ENCODE measurements around the gene SLC38A3.
"Not testable (repeated sequence)": the region's sequence is repeated elsewhere in the genome, so short reads cannot be mapped to it uniquely, and the experiment has no call there.

SLC38A3 gene

GRCh38 chr3:50208677-50209344 lies 3.7 kb downstream of the SLC38A3 start:
- H3K9ac ChIP-seq (ENCODE audit: low read length): no peak overlapping the region
- H3K4me1 ChIP-seq (ENCODE audit: control insufficient read depth, insufficient read depth, low read depth, low read length): peaks cover 20% of the 10 kb centered on the region
- no peak overlapping the region for H3K4me2 ChIP-seq (ENCODE audit: low read length, poor library complexity, severe bottlenecking)
- H2BK15ac ChIP-seq (ENCODE audit: low read depth, poor library complexity, severe bottlenecking): no peak overlapping the region
- H2BK5ac ChIP-seq (ENCODE audit: low read depth, low read length, poor library complexity, severe bottlenecking): no peak overlapping the region
- H3K14ac ChIP-seq (ENCODE audit: low read length in 2 of 2): no peak overlapping the region
- H3K4me3 ChIP-seq (ENCODE audit: insufficient read depth in 1 of 2, low read depth in 1 of 2, low read length in 2 of 2): no peak overlapping the region
- H3K36me3 ChIP-seq (ENCODE audit: control insufficient read depth in 1 of 2, insufficient read depth in 2 of 2, low read depth in 1 of 2, low read length in 2 of 2): no peaks in the 10 kb centered on the region
- H2BK120ac ChIP-seq (ENCODE audit: low read depth, low read length): no peak overlapping the region
- H2BK12ac ChIP-seq (ENCODE audit: low read length in 2 of 2): no peak overlapping the region
- WGBS: 77% methylated on average over 13 of the region's 14 CpGs
- no peak overlapping the region for H3K4ac ChIP-seq (ENCODE audit: low read depth in 1 of 2, low read length in 2 of 2)
- H3K27me3 ChIP-seq (ENCODE audit: control insufficient read depth in 1 of 2, insufficient read depth in 1 of 2, low read length in 2 of 2): peaks cover 49 to 52% of the 10 kb centered on the region in 2 experiments
- H3K23ac ChIP-seq (ENCODE audit: low read length in 2 of 2): no peak overlapping the region
- no peak overlapping the region for H4K8ac ChIP-seq (ENCODE audit: low read length)
- no peak overlapping the region for H3K18ac ChIP-seq (ENCODE audit: low read depth in 1 of 2, low read length in 2 of 2)
- H2AFZ ChIP-seq (ENCODE audit: low read depth, low read length): no peak overlapping the region
- DNase-seq: no peak
- no peaks in the 10 kb centered on the region for H3K9me3 ChIP-seq (ENCODE audit: control insufficient read depth, low read length)
- H3K27ac ChIP-seq (ENCODE audit: low read length, poor library complexity, severe bottlenecking): no peak overlapping the region
- H3K79me1 ChIP-seq (replicated peaks; ENCODE audit: low read length, poor library complexity, severe bottlenecking): no peaks in the 10 kb centered on the region
- H2AK5ac ChIP-seq (ENCODE audit: low read length, severe bottlenecking): no peak overlapping the region
- no peak overlapping the region for H4K91ac ChIP-seq (ENCODE audit: low read length)

- no peak overlapping the region for H2AFZ ChIP-seq (ENCODE audit: low read depth, low read length)
- H3K79me1 ChIP-seq (replicated peaks; ENCODE audit: low read length, poor library complexity, severe bottlenecking): no peaks in the 10 kb centered on the region
- no peak overlapping the region for H2BK5ac ChIP-seq (ENCODE audit: low read depth, low read length, poor library complexity, severe bottlenecking)
- no peak overlapping the region for H3K27ac ChIP-seq (ENCODE audit: low read length, poor library complexity, severe bottlenecking)
- H4K91ac ChIP-seq (ENCODE audit: low read length): no peak overlapping the region
- H2AK5ac ChIP-seq (ENCODE audit: low read length, severe bottlenecking): no peak overlapping the region
- H3K9ac ChIP-seq (ENCODE audit: low read length): no peak overlapping the region
- no peak overlapping the region for H3K4me2 ChIP-seq (ENCODE audit: low read length, poor library complexity, severe bottlenecking)
- H3K4ac ChIP-seq (ENCODE audit: low read depth in 1 of 2, low read length in 2 of 2): no peak overlapping the region
- no peak overlapping the region for H2BK12ac ChIP-seq (ENCODE audit: low read length in 2 of 2)
- no peak for DNase-seq
- H2BK15ac ChIP-seq (ENCODE audit: low read depth, poor library complexity, severe bottlenecking): no peak overlapping the region
- no peak overlapping the region for H4K8ac ChIP-seq (ENCODE audit: low read length)
- WGBS: 90% methylated on average over 5 of the region's 5 CpGs
- H3K14ac ChIP-seq (ENCODE audit: low read length in 2 of 2): no peak overlapping the region
- H3K4me1 ChIP-seq (ENCODE audit: control insufficient read depth, insufficient read depth, low read depth, low read length): peaks cover 15% of the 10 kb centered on the region
- no peaks in the 10 kb centered on the region for H3K9me3 ChIP-seq (ENCODE audit: control insufficient read depth, low read length)
- H2BK120ac ChIP-seq (ENCODE audit: low read depth, low read length): no peak overlapping the region
- no peak overlapping the region for H3K18ac ChIP-seq (ENCODE audit: low read depth in 1 of 2, low read length in 2 of 2)
- no peak overlapping the region for H3K23ac ChIP-seq (ENCODE audit: low read length in 2 of 2)
- H3K36me3 ChIP-seq (ENCODE audit: control insufficient read depth in 1 of 2, insufficient read depth in 2 of 2, low read depth in 1 of 2, low read length in 2 of 2): no peaks in the 10 kb centered on the region
- H3K27me3 ChIP-seq (ENCODE audit: control insufficient read depth in 1 of 2, insufficient read depth in 1 of 2, low read length in 2 of 2): peaks cover 38 to 54% of the 10 kb centered on the region in 2 experiments
- no peak overlapping the region for H3K4me3 ChIP-seq (ENCODE audit: insufficient read depth in 1 of 2, low read depth in 1 of 2, low read length in 2 of 2)
Observed at GRCh38 chr3:50210176-50210509, 5.1 kb downstream of the SLC38A3 start.

- peaks cover 34 to 52% of the 10 kb centered on the region in 2 experiments for H3K27me3 ChIP-seq (ENCODE audit: control insufficient read depth in 1 of 2, insufficient read depth in 1 of 2, low read length in 2 of 2)
- no peak overlapping the region for H4K8ac ChIP-seq (ENCODE audit: low read length)
- H2BK120ac ChIP-seq (ENCODE audit: low read depth, low read length): no peak overlapping the region
- no peak for DNase-seq
- no peaks in the 10 kb centered on the region for H3K36me3 ChIP-seq (ENCODE audit: control insufficient read depth in 1 of 2, insufficient read depth in 2 of 2, low read depth in 1 of 2, low read length in 2 of 2)
- no peak overlapping the region for H3K23ac ChIP-seq (ENCODE audit: low read length in 2 of 2)
- no peak overlapping the region for H3K9ac ChIP-seq (ENCODE audit: low read length)
- H2AK5ac ChIP-seq (ENCODE audit: low read length, severe bottlenecking): no peak overlapping the region
- no peak overlapping the region for H2BK5ac ChIP-seq (ENCODE audit: low read depth, low read length, poor library complexity, severe bottlenecking)
- no peaks in the 10 kb centered on the region for H3K79me1 ChIP-seq (replicated peaks; ENCODE audit: low read length, poor library complexity, severe bottlenecking)
- H3K4me1 ChIP-seq (ENCODE audit: control insufficient read depth, insufficient read depth, low read depth, low read length): peaks cover 9% of the 10 kb centered on the region
- H3K27ac ChIP-seq (ENCODE audit: low read length, poor library complexity, severe bottlenecking): no peak overlapping the region
- no peak overlapping the region for H2BK15ac ChIP-seq (ENCODE audit: low read depth, poor library complexity, severe bottlenecking)
- 90% methylated on average over 13 of the region's 13 CpGs for WGBS
- H3K14ac ChIP-seq (ENCODE audit: low read length in 2 of 2): no peak overlapping the region
- no peak overlapping the region for H2AFZ ChIP-seq (ENCODE audit: low read depth, low read length)
- H3K4me3 ChIP-seq (ENCODE audit: insufficient read depth in 1 of 2, low read depth in 1 of 2, low read length in 2 of 2): no peak overlapping the region
- no peaks in the 10 kb centered on the region for H3K9me3 ChIP-seq (ENCODE audit: control insufficient read depth, low read length)
- no peak overlapping the region for H3K4me2 ChIP-seq (ENCODE audit: low read length, poor library complexity, severe bottlenecking)
- no peak overlapping the region for H2BK12ac ChIP-seq (ENCODE audit: low read length in 2 of 2)
- H3K18ac ChIP-seq (ENCODE audit: low read depth in 1 of 2, low read length in 2 of 2): no peak overlapping the region
- H4K91ac ChIP-seq (ENCODE audit: low read length): no peak overlapping the region
- no peak overlapping the region for H3K4ac ChIP-seq (ENCODE audit: low read depth in 1 of 2, low read length in 2 of 2)
Observed at GRCh38 chr3:50210510-50211367, 5.7 kb downstream of the SLC38A3 start.

DNA sequence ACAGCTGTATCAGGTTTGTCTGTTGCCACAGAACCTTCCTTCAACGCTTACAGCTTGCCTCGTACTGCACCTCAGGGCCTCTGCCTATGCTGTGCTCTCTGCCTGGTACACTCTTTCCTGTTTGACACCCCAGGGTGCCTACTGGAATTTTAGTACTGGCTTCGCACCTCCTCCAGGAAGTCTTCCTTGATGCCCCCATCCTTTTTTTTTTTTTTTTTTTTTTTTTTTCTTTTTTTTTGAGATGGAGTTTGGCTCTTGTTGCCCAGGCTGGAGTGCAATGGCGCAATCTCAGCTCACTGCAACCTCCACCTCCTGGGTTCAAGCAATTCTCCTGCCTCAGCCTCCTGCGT lies 6.3 kb downstream of the SLC38A3 start:
- H3K4me1 ChIP-seq (ENCODE audit: control insufficient read depth, insufficient read depth, low read depth, low read length); H3K4me2 ChIP-seq (ENCODE audit: low read length, poor library complexity, severe bottlenecking); H2BK5ac ChIP-seq (ENCODE audit: low read depth, low read length, poor library complexity, severe bottlenecking); H2AK5ac ChIP-seq (ENCODE audit: low read length, severe bottlenecking); H3K27ac ChIP-seq (ENCODE audit: low read length, poor library complexity, severe bottlenecking); H3K9me3 ChIP-seq (ENCODE audit: control insufficient read depth, low read length); H3K79me1 ChIP-seq (replicated peaks; ENCODE audit: low read length, poor library complexity, severe bottlenecking); H3K4ac ChIP-seq (ENCODE audit: low read depth in 1 of 2, low read length in 2 of 2); H3K23ac ChIP-seq (ENCODE audit: low read length in 2 of 2); H2BK12ac ChIP-seq (ENCODE audit: low read length in 2 of 2); H4K91ac ChIP-seq (ENCODE audit: low read length); H3K36me3 ChIP-seq (ENCODE audit: control insufficient read depth in 1 of 2, insufficient read depth in 2 of 2, low read depth in 1 of 2, low read length in 2 of 2); H2AFZ ChIP-seq (ENCODE audit: low read depth, low read length); H4K8ac ChIP-seq (ENCODE audit: low read length); H3K9ac ChIP-seq (ENCODE audit: low read length); H2BK15ac ChIP-seq (ENCODE audit: low read depth, poor library complexity, severe bottlenecking); H3K18ac ChIP-seq (ENCODE audit: low read depth in 1 of 2, low read length in 2 of 2); DNase-seq; H3K14ac ChIP-seq (ENCODE audit: low read length in 2 of 2); H2BK120ac ChIP-seq (ENCODE audit: low read depth, low read length); H3K4me3 ChIP-seq (ENCODE audit: insufficient read depth in 1 of 2, low read depth in 1 of 2, low read length in 2 of 2): not testable (repeated sequence)
- WGBS: 90% methylated on average over 3 of the region's 5 CpGs
- H3K27me3 ChIP-seq (ENCODE audit: control insufficient read depth in 1 of 2, insufficient read depth in 1 of 2, low read length in 2 of 2): peaks cover 29 to 51% of the 10 kb centered on the region in 2 experiments

All from mesenchymal stem cell (in vitro differentiated cells and primary cell).